Measurements from ENCODE around the gene AOC2.
A peak's percentile ranks its signal among the peaks of the same experiment; 100 is the strongest.

AOC2 gene

GRCh38 chr17:42843358-42843934 lies 934 bp upstream of the AOC2 start:
- peak; percentile 99 for TF ChIP-seq CTCF (IDR thresholded peaks at IDR 0.05; ENCODE audit: low read depth, low read length)
- no peak overlapping the region for H3K4me3 ChIP-seq (ENCODE audit: low read depth, low read length)
- in situ Hi-C loops (cut with HindIII; ENCODE audit: low sequenced_read_pairs), result no loop called here
- DNase-seq (ENCODE audit: low read depth, low spot score), result peak; percentile 69

GRCh38 chr17:42844761-42845555 lies 578 bp downstream of the AOC2 start:
- DNase-seq (ENCODE audit: low read depth, low spot score), result no peak
- TF ChIP-seq CTCF (IDR thresholded peaks at IDR 0.05; ENCODE audit: low read depth, low read length), result no peak
- no peak overlapping the region for H3K4me3 ChIP-seq (ENCODE audit: low read depth, low read length)
- in situ Hi-C loops (cut with HindIII; ENCODE audit: low sequenced_read_pairs), result no loop called here

GRCh38 chr17:42845556-42845917 lies 1.2 kb downstream of the AOC2 start:
- in situ Hi-C loops (cut with HindIII; ENCODE audit: low sequenced_read_pairs), result no loop called here

GRCh38 chr17:42845918-42846593 lies 1.7 kb downstream of the AOC2 start:
- no peak for TF ChIP-seq CTCF (IDR thresholded peaks at IDR 0.05; ENCODE audit: low read depth, low read length)
- no peak overlapping the region for H3K4me3 ChIP-seq (ENCODE audit: low read depth, low read length)
- in situ Hi-C loops (cut with HindIII; ENCODE audit: low sequenced_read_pairs), result no loop called here
- DNase-seq (ENCODE audit: low read depth, low spot score), result no peak

More at GRCh38 chr17:42845556-42845917, 1.2 kb downstream of the AOC2 start:
- no peak for DNase-seq (ENCODE audit: low read depth, low spot score)
- TF ChIP-seq CTCF (IDR thresholded peaks at IDR 0.05; ENCODE audit: low read depth, low read length), result no peak
- H3K4me3 ChIP-seq (ENCODE audit: low read depth, low read length), result no peak overlapping the region

GRCh38 chr17:42846594-42847280 lies 2.4 kb downstream of the AOC2 start:
- DNase-seq (ENCODE audit: low read depth, low spot score), result peak; percentile 9
- no peak for TF ChIP-seq CTCF (IDR thresholded peaks at IDR 0.05; ENCODE audit: low read depth, low read length)

GRCh38 chr17:42848093-42848492 lies 3.7 kb downstream of the AOC2 start:
- in situ Hi-C loops (cut with HindIII; ENCODE audit: low sequenced_read_pairs), result no loop called here
- H3K4me3 ChIP-seq (ENCODE audit: low read depth, low read length), result no peak overlapping the region
- DNase-seq (ENCODE audit: low read depth, low spot score), result no peak
- no peak for TF ChIP-seq CTCF (IDR thresholded peaks at IDR 0.05; ENCODE audit: low read depth, low read length)

More at GRCh38 chr17:42846594-42847280, 2.4 kb downstream of the AOC2 start:
- no peak overlapping the region for H3K4me3 ChIP-seq (ENCODE audit: low read depth, low read length)
- in situ Hi-C loops (cut with HindIII; ENCODE audit: low sequenced_read_pairs), result no loop called here

Data from astrocyte of the spinal cord (primary cell).